ENCODE data around the gene APLNR.

DNA sequence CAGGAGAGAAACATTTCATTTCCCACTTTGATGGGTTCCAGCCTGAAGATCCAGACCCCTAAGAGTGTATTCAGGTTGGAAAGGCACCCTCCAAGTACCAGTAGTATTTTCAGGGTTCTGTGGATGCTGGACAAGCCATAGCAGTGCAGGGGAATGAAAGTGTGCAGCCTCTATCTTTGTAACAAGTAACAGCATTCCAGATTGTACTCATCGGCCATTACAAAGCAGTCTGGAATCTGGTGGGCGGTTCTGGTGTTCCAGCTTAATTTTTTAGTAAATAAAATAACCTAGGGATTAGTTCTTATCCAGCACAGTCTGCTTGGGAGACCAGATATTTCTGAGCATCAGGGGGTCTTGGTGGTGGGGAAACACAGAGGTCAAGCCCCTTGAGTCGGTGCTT lies 22.6 kb downstream of the APLNR start:
- TF ChIP-seq, protein P1, sequence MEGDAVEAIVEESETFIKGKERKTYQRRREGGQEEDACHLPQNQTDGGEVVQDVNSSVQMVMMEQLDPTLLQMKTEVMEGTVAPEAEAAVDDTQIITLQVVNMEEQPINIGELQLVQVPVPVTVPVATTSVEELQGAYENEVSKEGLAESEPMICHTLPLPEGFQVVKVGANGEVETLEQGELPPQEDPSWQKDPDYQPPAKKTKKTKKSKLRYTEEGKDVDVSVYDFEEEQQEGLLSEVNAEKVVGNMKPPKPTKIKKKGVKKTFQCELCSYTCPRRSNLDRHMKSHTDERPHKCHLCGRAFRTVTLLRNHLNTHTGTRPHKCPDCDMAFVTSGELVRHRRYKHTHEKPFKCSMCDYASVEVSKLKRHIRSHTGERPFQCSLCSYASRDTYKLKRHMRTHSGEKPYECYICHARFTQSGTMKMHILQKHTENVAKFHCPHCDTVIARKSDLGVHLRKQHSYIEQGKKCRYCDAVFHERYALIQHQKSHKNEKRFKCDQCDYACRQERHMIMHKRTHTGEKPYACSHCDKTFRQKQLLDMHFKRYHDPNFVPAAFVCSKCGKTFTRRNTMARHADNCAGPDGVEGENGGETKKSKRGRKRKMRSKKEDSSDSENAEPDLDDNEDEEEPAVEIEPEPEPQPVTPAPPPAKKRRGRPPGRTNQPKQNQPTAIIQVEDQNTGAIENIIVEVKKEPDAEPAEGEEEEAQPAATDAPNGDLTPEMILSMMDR (IDR thresholded peaks at IDR 0.05; ENCODE audit: low read length): no peak
- no peak for TF ChIP-seq EZH2 (IDR thresholded peaks at IDR 0.05; ENCODE audit: borderline replicate concordance, low read length)
